Vagina (tissue), 2 donors: ENCODE results near the gene ZNF787. TPM values are rescaled to one million over a fixed set of nuclear protein-coding genes. Genes with fewer than 3 reads are reported as not detected.

Source experiments
- DNase-seq, 2 donors: peaks; one replicate each; pipeline ENCODE4 v3.0.0-alpha.2; 2017; ENCODE audit errors: extremely low spot score in 2 of 2
- H3K27ac ChIP-seq: fragments of 200-600 bp; sonication (generic); one replicate; pipeline ENCODE4 v1.5.1; 2019
- H3K27me3 ChIP-seq: fragments of 200-600 bp; sonication (generic); one replicate; pipeline ENCODE4 v1.5.1; 2019
- H3K36me3 ChIP-seq, 2 donors: fragments of 200-600 bp; sonication (generic); one replicate each; pipeline ENCODE4 v1.5.1; 2017 to 2019
- H3K4me1 ChIP-seq: fragments of 200-600 bp; sonication (generic); one replicate; pipeline ENCODE4 v1.5.1; 2019
- H3K4me3 ChIP-seq, 2 donors: fragments of 200-600 bp; sonication (generic); 1 replicate in 1 of 2; 2 replicates in 1 of 2; pipeline ENCODE4 v1.5.1; 2016 to 2019
- H3K9me3 ChIP-seq: fragments of 200-600 bp; sonication (generic); one replicate; pipeline ENCODE4 v1.5.1; 2019
- CTCF ChIP-seq, 3 experiments: fragments of 450-650 bp in 2 of 3; fragments of 200-600 bp in 1 of 3; sonication (generic) in 1 of 3; IDR thresholded peaks; one replicate each; pipeline ENCODE4 v1.5.1; 2017 to 2019; ENCODE audit warnings: antibody characterized with exemption in 3 of 3, mild to moderate bottlenecking in 2 of 3, moderate library complexity in 2 of 3
- POLR2A ChIP-seq, 2 donors: fragments of 450-650 bp; IDR thresholded peaks; one replicate each; pipeline ENCODE4 v1.6.1; 2017; ENCODE audit warnings: antibody characterized with exemption in 2 of 2, mild to moderate bottlenecking in 2 of 2, moderate library complexity in 2 of 2
- POLR2AphosphoS5 ChIP-seq, 2 donors: sonication (generic); formaldehyde crosslinking; IDR thresholded peaks; one replicate each; pipeline ENCODE4 v1.9.0; 2017; ENCODE audit warnings: antibody characterized with exemption in 2 of 2, mild to moderate bottlenecking in 2 of 2, low read depth in 1 of 2; ENCODE audit not compliant: insufficient read depth in 1 of 2
- intact Hi-C: fragments of 100-400 bp; cut with DNase I; formaldehyde crosslinking; loops from one replicate; pipeline ENCODE4 v1.15.1; 2023
- total RNA-seq: library from RNA; depleted of rRNA; stranded (reverse); fragments of >200 nt; gene quantifications from one replicate; pipeline ENCODE4 v1.2.3, GENCODE V29; 2016

ZNF787 gene
- total RNA-seq, 1 donor from 2014 or later = 13.5 TPM

- H3K36me3 ChIP-seq = no peaks in the 10 kb centered on the region
- no peak overlapping the region for H3K27ac ChIP-seq
- peaks cover 100% of the 10 kb centered on the region for H3K4me1 ChIP-seq
- no peak overlapping the region for H3K4me3 ChIP-seq
- no peak for TF ChIP-seq POLR2A (IDR thresholded peaks at IDR 0.05)
- no peak for TF ChIP-seq POLR2AphosphoS5 (IDR thresholded peaks at IDR 0.05; ENCODE audit: insufficient read depth in 1 of 2, low read depth in 1 of 2)
- TF ChIP-seq CTCF (IDR thresholded peaks at IDR 0.05) = no peak
- no peaks in the 10 kb centered on the region for H3K27me3 ChIP-seq
- DNase-seq = no peak
- intact Hi-C loops = no loop called here
- no peaks in the 10 kb centered on the region for H3K9me3 ChIP-seq
Observed at GRCh38 chr19:56114778-56115110, 6.4 kb downstream of the ZNF787 start.

- DNase-seq = no peak
- H3K9me3 ChIP-seq = no peaks in the 10 kb centered on the region
- no peaks in the 10 kb centered on the region for H3K36me3 ChIP-seq
- no peak overlapping the region for H3K27ac ChIP-seq
- H3K4me3 ChIP-seq = no peak overlapping the region
- TF ChIP-seq POLR2A (IDR thresholded peaks at IDR 0.05) = no peak
- no peak for TF ChIP-seq CTCF (IDR thresholded peaks at IDR 0.05)
- no peak for TF ChIP-seq POLR2AphosphoS5 (IDR thresholded peaks at IDR 0.05; ENCODE audit: insufficient read depth in 1 of 2, low read depth in 1 of 2)
- H3K27me3 ChIP-seq = no peaks in the 10 kb centered on the region
- peaks cover 100% of the 10 kb centered on the region for H3K4me1 ChIP-seq
- intact Hi-C loops = no loop called here
Observed at GRCh38 chr19:56114051-56114777, 6.9 kb downstream of the ZNF787 start.

GRCh38 chr19:56113074-56113632 is 7.9 kb downstream of the ZNF787 start:
- TF ChIP-seq POLR2AphosphoS5 (IDR thresholded peaks at IDR 0.05; ENCODE audit: insufficient read depth in 1 of 2, low read depth in 1 of 2) = no peak
- no peak for TF ChIP-seq CTCF (IDR thresholded peaks at IDR 0.05)
- TF ChIP-seq POLR2A (IDR thresholded peaks at IDR 0.05) = no peak
- Histone ChIP-seq H3K27ac (peak overlapping the region; percentile 9), H3K27me3 (no peaks in the 10 kb centered on the region), H3K36me3 (no peaks in the 10 kb centered on the region), H3K4me3 (no peak overlapping the region), H3K9me3 (no peaks in the 10 kb centered on the region), H3K4me1 (peaks cover 100% of the 10 kb centered on the region)
- intact Hi-C loops = no loop called here
- no peak for DNase-seq

- Histone ChIP-seq H3K4me1 (peaks cover 100% of the 10 kb centered on the region), H3K27me3 (no peaks in the 10 kb centered on the region), H3K36me3 (no peaks in the 10 kb centered on the region), H3K9me3 (no peaks in the 10 kb centered on the region), H3K4me3 (no peak overlapping the region), H3K27ac (peak overlapping the region; percentile 9)
- intact Hi-C loops = no loop called here
- TF ChIP-seq POLR2AphosphoS5 (IDR thresholded peaks at IDR 0.05; ENCODE audit: insufficient read depth in 1 of 2, low read depth in 1 of 2) (no peak), CTCF (IDR thresholded peaks at IDR 0.05) (no peak), POLR2A (IDR thresholded peaks at IDR 0.05) (no peak)
- DNase-seq = no peak
Observed at GRCh38 chr19:56112313-56112709, 8.8 kb downstream of the ZNF787 start.

- TF ChIP-seq CTCF (IDR thresholded peaks at IDR 0.05) (no peak), POLR2A (IDR thresholded peaks at IDR 0.05) (no peak), POLR2AphosphoS5 (IDR thresholded peaks at IDR 0.05; ENCODE audit: insufficient read depth in 1 of 2, low read depth in 1 of 2) (no peak)
- DNase-seq = no peak
- H3K27me3 ChIP-seq = no peaks in the 10 kb centered on the region
- peaks cover 100% of the 10 kb centered on the region for H3K4me1 ChIP-seq
- peak overlapping the region; percentile 34 for H3K27ac ChIP-seq
- no peak overlapping the region for H3K4me3 ChIP-seq
- intact Hi-C loops = no loop called here
- no peaks in the 10 kb centered on the region for H3K9me3 ChIP-seq
- no peaks in the 10 kb centered on the region for H3K36me3 ChIP-seq
Observed at GRCh38 chr19:56111601-56112312, 9.3 kb downstream of the ZNF787 start.
